ENCODE data around the gene KCNE4. TPM values are rescaled to one million over a fixed set of nuclear protein-coding genes. Genes with fewer than 3 reads are reported as not detected.

KCNE4 gene
- total RNA-seq, 1 donor: 37.6 TPM

DNA sequence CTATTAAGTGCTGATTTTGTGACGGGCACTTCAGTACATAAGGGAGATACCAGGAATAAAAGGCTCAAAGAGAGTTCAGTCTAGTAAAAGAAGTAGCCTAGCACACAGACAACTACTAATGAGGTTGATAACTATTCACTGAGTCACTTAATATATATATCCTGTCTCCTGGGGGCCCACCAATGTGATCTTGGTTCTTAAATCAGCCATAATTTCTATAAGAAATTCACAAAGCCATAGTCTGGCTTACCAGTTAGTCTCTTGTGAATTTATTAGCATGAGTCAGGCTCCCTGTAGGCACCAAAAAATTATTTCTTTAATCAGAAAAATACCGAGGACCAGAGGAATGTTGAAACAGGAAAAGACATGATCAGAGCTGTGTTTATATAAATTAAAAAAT lies 10.4 kb downstream of the KCNE4 start:
- Histone ChIP-seq H3K27me3 (ENCODE audit: insufficient read depth, low read length) (no peaks in the 10 kb centered on the region), H4K20me1 (ENCODE audit: insufficient read depth, low read length) (no peaks in the 10 kb centered on the region), H3K27ac (ENCODE audit: low read depth, low read length) (peak overlapping the region; percentile 24), H3K4me1 (ENCODE audit: insufficient read depth, low read length) (peaks cover 20% of the 10 kb centered on the region), H3K9me3 (ENCODE audit: low read depth, low read length) (no peaks in the 10 kb centered on the region), H3K4me2 (ENCODE audit: insufficient read depth, low read length) (peak overlapping the region; percentile 37), H3K4me3 (ENCODE audit: insufficient read depth, low read length) (no peak overlapping the region), H2AFZ (ENCODE audit: low read length) (no peak overlapping the region), H3K79me2 (ENCODE audit: insufficient read depth, low read length) (no peaks in the 10 kb centered on the region), H3K36me3 (ENCODE audit: insufficient read depth, low read length) (no peaks in the 10 kb centered on the region)
- no peak for TF ChIP-seq CTCF (IDR thresholded peaks at IDR 0.05; ENCODE audit: extremely low read depth, low read depth, low read length)
- DNase-seq (ENCODE audit: insufficient read length, low spot score, missing footprints): no peak

DNA sequence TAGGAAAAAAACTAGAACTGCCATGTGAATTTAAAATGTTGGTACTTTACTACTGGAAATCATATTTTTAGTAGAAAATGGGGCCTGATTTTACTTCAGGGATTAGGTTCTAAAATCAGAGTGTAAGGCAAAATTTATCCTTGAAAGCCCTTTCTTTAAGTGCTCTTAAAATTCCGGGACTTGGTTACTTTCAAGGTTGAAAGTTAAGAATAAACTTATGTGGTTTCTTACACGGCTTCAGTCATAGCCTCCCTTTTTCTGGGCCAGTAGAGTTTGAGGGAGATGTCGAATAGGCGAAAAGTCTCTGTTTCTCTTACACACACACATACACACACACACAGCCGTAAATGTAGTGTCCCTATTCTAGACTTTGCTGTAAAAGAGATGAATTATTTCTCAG lies 13.1 kb downstream of the KCNE4 start:
- no peak overlapping the region for H3K4me2 ChIP-seq (ENCODE audit: insufficient read depth, low read length)
- no peaks in the 10 kb centered on the region for H3K79me2 ChIP-seq (ENCODE audit: insufficient read depth, low read length)
- no peak overlapping the region for H3K4me3 ChIP-seq (ENCODE audit: insufficient read depth, low read length)
- no peak overlapping the region for H2AFZ ChIP-seq (ENCODE audit: low read length)
- DNase-seq (ENCODE audit: insufficient read length, low spot score, missing footprints): no peak
- peaks cover 12% of the 10 kb centered on the region for H3K4me1 ChIP-seq (ENCODE audit: insufficient read depth, low read length)
- no peaks in the 10 kb centered on the region for H4K20me1 ChIP-seq (ENCODE audit: insufficient read depth, low read length)
- no peaks in the 10 kb centered on the region for H3K9me3 ChIP-seq (ENCODE audit: low read depth, low read length)
- no peaks in the 10 kb centered on the region for H3K36me3 ChIP-seq (ENCODE audit: insufficient read depth, low read length)
- H3K27ac ChIP-seq (ENCODE audit: low read depth, low read length): no peak overlapping the region
- no peak for TF ChIP-seq CTCF (IDR thresholded peaks at IDR 0.05; ENCODE audit: extremely low read depth, low read depth, low read length)
- no peaks in the 10 kb centered on the region for H3K27me3 ChIP-seq (ENCODE audit: insufficient read depth, low read length)

DNA sequence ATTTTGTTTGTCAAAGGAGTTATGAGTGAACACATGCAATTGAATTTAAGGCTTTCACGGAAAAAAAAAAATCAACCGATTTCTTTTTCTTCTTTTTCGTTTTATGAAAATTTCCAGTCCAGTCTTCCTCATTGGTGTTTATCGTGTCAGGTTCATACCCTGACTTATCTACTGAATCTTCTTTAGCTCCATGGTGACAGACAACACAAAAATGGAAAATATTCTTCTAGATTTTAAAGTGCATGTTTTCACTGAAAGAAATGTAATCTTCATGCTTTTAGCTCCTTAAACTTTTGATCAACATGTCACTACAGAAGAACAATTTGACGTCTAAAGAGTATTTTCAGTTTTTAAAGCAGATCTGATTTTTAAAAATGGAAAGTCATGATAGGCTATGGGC lies 14.7 kb downstream of the KCNE4 start:
- peaks cover 15% of the 10 kb centered on the region for H3K4me1 ChIP-seq (ENCODE audit: insufficient read depth, low read length)
- H3K36me3 ChIP-seq (ENCODE audit: insufficient read depth, low read length): no peaks in the 10 kb centered on the region
- DNase-seq (ENCODE audit: insufficient read length, low spot score, missing footprints): no peak
- H4K20me1 ChIP-seq (ENCODE audit: insufficient read depth, low read length): no peaks in the 10 kb centered on the region
- no peak overlapping the region for H3K27ac ChIP-seq (ENCODE audit: low read depth, low read length)
- H3K9me3 ChIP-seq (ENCODE audit: low read depth, low read length): no peaks in the 10 kb centered on the region
- no peaks in the 10 kb centered on the region for H3K79me2 ChIP-seq (ENCODE audit: insufficient read depth, low read length)
- no peak for TF ChIP-seq CTCF (IDR thresholded peaks at IDR 0.05; ENCODE audit: extremely low read depth, low read depth, low read length)
- no peak overlapping the region for H3K4me2 ChIP-seq (ENCODE audit: insufficient read depth, low read length)
- no peak overlapping the region for H3K4me3 ChIP-seq (ENCODE audit: insufficient read depth, low read length)
- H2AFZ ChIP-seq (ENCODE audit: low read length): no peak overlapping the region
- no peaks in the 10 kb centered on the region for H3K27me3 ChIP-seq (ENCODE audit: insufficient read depth, low read length)

DNA sequence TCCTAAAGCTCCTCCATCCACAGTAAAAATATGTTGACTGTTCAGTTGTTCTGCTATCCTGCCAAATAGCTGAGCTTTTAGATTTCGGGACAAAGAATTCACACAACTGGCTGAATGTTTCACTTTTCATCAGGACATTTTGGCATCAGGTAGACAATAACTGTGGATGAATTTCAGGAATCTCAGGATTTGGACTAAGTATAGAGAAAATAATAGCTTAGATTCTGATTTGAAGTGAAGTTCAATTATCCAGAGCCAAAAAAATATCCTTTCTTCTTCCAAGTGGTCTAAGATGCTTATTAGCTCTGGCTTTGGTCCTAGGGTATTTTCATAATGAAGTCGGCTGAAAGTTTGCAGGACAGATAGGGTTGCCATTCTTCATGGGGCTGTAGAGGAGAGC lies 16.1 kb downstream of the KCNE4 start:
- no peak for TF ChIP-seq CTCF (IDR thresholded peaks at IDR 0.05; ENCODE audit: extremely low read depth, low read depth, low read length)
- Histone ChIP-seq H4K20me1 (ENCODE audit: insufficient read depth, low read length) (no peaks in the 10 kb centered on the region), H3K4me1 (ENCODE audit: insufficient read depth, low read length) (peaks cover 19% of the 10 kb centered on the region), H3K27ac (ENCODE audit: low read depth, low read length) (no peak overlapping the region), H3K36me3 (ENCODE audit: insufficient read depth, low read length) (no peaks in the 10 kb centered on the region), H3K27me3 (ENCODE audit: insufficient read depth, low read length) (no peaks in the 10 kb centered on the region), H3K4me2 (ENCODE audit: insufficient read depth, low read length) (no peak overlapping the region), H3K4me3 (ENCODE audit: insufficient read depth, low read length) (no peak overlapping the region), H2AFZ (ENCODE audit: low read length) (no peak overlapping the region), H3K9me3 (ENCODE audit: low read depth, low read length) (no peaks in the 10 kb centered on the region), H3K79me2 (ENCODE audit: insufficient read depth, low read length) (no peaks in the 10 kb centered on the region)
- no peak for DNase-seq (ENCODE audit: insufficient read length, low spot score, missing footprints)

Data from osteoblast (primary cell).